SK-N-MC (cell line): ENCODE data around the gene PRPF18.

Experiments
- EZH2 ChIP-seq: fragments of 200-600 bp; sonication (generic); IDR thresholded peaks from one replicate; pipeline ENCODE4 v1.6.1; 2017; ENCODE audit warnings: antibody characterized with exemption
- FOXP2 ChIP-seq: optimal IDR thresholded peaks from 2 replicates; pipeline ENCODE3; 2011; ENCODE audit warnings: mild to moderate bottlenecking, moderate library complexity; ENCODE audit not compliant: insufficient read depth; ENCODE audit errors: extremely low read length, control extremely low read depth
- POLR2AphosphoS5 ChIP-seq: IDR thresholded peaks from 2 replicates; pipeline ENCODE4 v1.6.1; 2012; ENCODE audit warnings: mild to moderate bottlenecking, low read depth, low read length, borderline replicate concordance

GRCh38 chr10:13642293-13642692 is 55.5 kb downstream of the PRPF18 start:
- no peak for TF ChIP-seq FOXP2
- no peak for TF ChIP-seq EZH2
- TF ChIP-seq POLR2AphosphoS5, result no peak
